Hepatocyte (in vitro differentiated cells): Measurements from ENCODE around the gene MRPL21.

Source experiments
- EZH2 ChIP-seq: fragments of 200-600 bp; sonication (generic); IDR thresholded peaks from 2 replicates; pipeline ENCODE4 v1.6.1; 2016; ENCODE audit warnings: antibody characterized with exemption, mild to moderate bottlenecking, borderline replicate concordance
- TF ChIP-seq, protein P1 (sequence below): fragments of 200-600 bp; sonication (generic); IDR thresholded peaks from 2 replicates; pipeline ENCODE4 v1.5.1; 2016; ENCODE audit warnings: antibody characterized with exemption, mild to moderate bottlenecking; ENCODE audit not compliant: poor library complexity

DNA sequence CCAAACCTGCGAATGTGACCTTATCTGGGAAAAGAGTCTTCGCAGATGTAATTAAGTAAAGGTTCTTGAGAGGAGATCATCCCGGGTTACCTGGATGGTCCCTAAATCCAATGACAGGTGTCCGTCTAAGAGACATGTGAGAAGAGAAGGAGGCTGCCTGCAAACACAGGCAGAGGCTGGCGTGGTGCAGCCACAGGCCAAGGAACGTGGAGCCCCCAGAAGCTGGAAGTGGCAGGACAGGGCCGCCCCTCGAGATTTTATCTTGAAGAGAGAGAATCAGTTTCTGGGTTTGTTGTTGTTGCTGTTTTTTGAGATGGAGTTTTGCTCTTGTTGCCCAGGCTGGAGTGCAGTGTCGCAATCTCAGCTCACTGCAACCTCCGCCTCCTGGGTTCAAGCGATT lies 43.5 kb upstream of the MRPL21 start:
- TF ChIP-seq, protein P1, sequence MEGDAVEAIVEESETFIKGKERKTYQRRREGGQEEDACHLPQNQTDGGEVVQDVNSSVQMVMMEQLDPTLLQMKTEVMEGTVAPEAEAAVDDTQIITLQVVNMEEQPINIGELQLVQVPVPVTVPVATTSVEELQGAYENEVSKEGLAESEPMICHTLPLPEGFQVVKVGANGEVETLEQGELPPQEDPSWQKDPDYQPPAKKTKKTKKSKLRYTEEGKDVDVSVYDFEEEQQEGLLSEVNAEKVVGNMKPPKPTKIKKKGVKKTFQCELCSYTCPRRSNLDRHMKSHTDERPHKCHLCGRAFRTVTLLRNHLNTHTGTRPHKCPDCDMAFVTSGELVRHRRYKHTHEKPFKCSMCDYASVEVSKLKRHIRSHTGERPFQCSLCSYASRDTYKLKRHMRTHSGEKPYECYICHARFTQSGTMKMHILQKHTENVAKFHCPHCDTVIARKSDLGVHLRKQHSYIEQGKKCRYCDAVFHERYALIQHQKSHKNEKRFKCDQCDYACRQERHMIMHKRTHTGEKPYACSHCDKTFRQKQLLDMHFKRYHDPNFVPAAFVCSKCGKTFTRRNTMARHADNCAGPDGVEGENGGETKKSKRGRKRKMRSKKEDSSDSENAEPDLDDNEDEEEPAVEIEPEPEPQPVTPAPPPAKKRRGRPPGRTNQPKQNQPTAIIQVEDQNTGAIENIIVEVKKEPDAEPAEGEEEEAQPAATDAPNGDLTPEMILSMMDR: no peak
- no peak for TF ChIP-seq EZH2
